Measurements from ENCODE around the gene SKOR1.

The SKOR1 gene

DNA sequence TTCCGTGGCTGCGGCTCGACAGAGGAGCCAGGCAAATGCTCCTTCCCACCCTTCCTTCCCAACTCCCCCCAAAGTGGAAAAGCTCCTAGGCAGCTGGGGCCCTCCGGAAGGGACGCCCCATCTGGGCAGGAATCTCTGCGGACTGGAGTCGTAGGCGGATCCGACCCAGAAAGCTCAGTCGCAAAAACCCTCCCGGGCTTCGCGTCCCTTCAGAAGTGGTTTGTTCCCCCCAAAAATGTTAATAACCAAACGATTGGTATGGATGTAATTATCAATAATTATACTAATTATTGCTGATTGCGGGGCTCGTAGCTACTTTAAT lies 10.8 kb downstream of the SKOR1 start:
- peak overlapping the region; percentile 71 for H3K9ac ChIP-seq (ENCODE audit: low read length)
- H3K4me2 ChIP-seq (ENCODE audit: low read length) = peak overlapping the region; percentile 86

DNA sequence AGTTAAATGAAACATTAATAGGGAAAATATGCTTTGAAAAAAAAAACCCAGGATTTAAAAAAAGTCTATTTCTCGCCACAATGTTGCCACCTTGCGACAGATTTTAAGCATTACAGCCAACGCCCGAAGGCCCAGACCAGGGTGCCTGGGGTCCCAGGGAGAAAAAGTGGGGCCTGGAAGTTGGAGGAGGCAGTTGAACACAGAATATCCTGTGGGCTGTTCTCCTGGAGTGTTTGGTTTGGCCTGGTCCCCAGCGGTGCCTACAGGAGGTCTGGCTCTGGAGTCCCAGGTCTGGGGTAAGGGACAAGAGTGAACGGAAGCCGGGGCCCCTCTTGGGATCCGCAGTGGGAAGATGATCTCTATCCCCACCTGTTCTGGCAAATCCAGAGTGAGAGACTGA lies 11.2 kb downstream of the SKOR1 start:
- peak overlapping the region; percentile 57 for H3K4me3 ChIP-seq (ENCODE audit: low read depth, low read length, poor library complexity, severe bottlenecking)
- H3K4me1 ChIP-seq (ENCODE audit: insufficient read depth, low read length, severe bottlenecking) = peaks cover 87% of the 10 kb centered on the region
- peak overlapping the region; percentile 71 for H3K9ac ChIP-seq (ENCODE audit: low read length)
- H3K9me3 ChIP-seq (ENCODE audit: low read length) = no peaks in the 10 kb centered on the region
- H3F3A ChIP-seq (ENCODE audit: insufficient read depth, low read length) = no peaks in the 10 kb centered on the region
- no peaks in the 10 kb centered on the region for H3K9me2 ChIP-seq (ENCODE audit: low read depth, low read length)
- no peaks in the 10 kb centered on the region for H3K36me3 ChIP-seq (ENCODE audit: insufficient read depth, low read length)
- H4K20me1 ChIP-seq (ENCODE audit: insufficient read depth, low read length) = no peaks in the 10 kb centered on the region
- H3K27ac ChIP-seq (ENCODE audit: low read depth, low read length, poor library complexity, severe bottlenecking) = peak overlapping the region; percentile 87
- no peaks in the 10 kb centered on the region for H3K27me3 ChIP-seq (ENCODE audit: insufficient read depth, low read length)
- H2AFZ ChIP-seq (ENCODE audit: low read length) = no peak overlapping the region; the same call in 1 of the 2 replicates
- TF ChIP-seq EZH2 (IDR thresholded peaks at IDR 0.05; ENCODE audit: borderline replicate concordance, low read length) = no peak
- TF ChIP-seq, protein P1, sequence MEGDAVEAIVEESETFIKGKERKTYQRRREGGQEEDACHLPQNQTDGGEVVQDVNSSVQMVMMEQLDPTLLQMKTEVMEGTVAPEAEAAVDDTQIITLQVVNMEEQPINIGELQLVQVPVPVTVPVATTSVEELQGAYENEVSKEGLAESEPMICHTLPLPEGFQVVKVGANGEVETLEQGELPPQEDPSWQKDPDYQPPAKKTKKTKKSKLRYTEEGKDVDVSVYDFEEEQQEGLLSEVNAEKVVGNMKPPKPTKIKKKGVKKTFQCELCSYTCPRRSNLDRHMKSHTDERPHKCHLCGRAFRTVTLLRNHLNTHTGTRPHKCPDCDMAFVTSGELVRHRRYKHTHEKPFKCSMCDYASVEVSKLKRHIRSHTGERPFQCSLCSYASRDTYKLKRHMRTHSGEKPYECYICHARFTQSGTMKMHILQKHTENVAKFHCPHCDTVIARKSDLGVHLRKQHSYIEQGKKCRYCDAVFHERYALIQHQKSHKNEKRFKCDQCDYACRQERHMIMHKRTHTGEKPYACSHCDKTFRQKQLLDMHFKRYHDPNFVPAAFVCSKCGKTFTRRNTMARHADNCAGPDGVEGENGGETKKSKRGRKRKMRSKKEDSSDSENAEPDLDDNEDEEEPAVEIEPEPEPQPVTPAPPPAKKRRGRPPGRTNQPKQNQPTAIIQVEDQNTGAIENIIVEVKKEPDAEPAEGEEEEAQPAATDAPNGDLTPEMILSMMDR (IDR thresholded peaks at IDR 0.05; ENCODE audit: low read length) = peak; percentile 84
- peak overlapping the region; percentile 86 for H3K4me2 ChIP-seq (ENCODE audit: low read length)
- no peaks in the 10 kb centered on the region for H3K79me2 ChIP-seq (ENCODE audit: insufficient read depth, low read length)

More for the DNA sequence above, 10.8 kb downstream of the SKOR1 start:
- Histone ChIP-seq H3K9me2 (ENCODE audit: low read depth, low read length) (no peaks in the 10 kb centered on the region), H3K27ac (ENCODE audit: low read depth, low read length, poor library complexity, severe bottlenecking) (peak overlapping the region; percentile 87), H4K20me1 (ENCODE audit: insufficient read depth, low read length) (no peaks in the 10 kb centered on the region), H3K4me1 (ENCODE audit: insufficient read depth, low read length, severe bottlenecking) (peaks cover 83% of the 10 kb centered on the region), H3K27me3 (ENCODE audit: insufficient read depth, low read length) (no peaks in the 10 kb centered on the region), H3K79me2 (ENCODE audit: insufficient read depth, low read length) (no peaks in the 10 kb centered on the region), H2AFZ (ENCODE audit: low read length) (peak overlapping the region; percentile 54), H3K9me3 (ENCODE audit: low read length) (no peaks in the 10 kb centered on the region), H3F3A (ENCODE audit: insufficient read depth, low read length) (no peaks in the 10 kb centered on the region), H3K4me3 (ENCODE audit: low read depth, low read length, poor library complexity, severe bottlenecking) (peak overlapping the region; percentile 57), H3K36me3 (ENCODE audit: insufficient read depth, low read length) (peaks cover under 1% of the 10 kb centered on the region; the same call in 1 of the 2 replicates)
- TF ChIP-seq, protein P1 (IDR thresholded peaks at IDR 0.05; ENCODE audit: low read length) = no peak
- TF ChIP-seq EZH2 (IDR thresholded peaks at IDR 0.05; ENCODE audit: borderline replicate concordance, low read length) = no peak

DNA sequence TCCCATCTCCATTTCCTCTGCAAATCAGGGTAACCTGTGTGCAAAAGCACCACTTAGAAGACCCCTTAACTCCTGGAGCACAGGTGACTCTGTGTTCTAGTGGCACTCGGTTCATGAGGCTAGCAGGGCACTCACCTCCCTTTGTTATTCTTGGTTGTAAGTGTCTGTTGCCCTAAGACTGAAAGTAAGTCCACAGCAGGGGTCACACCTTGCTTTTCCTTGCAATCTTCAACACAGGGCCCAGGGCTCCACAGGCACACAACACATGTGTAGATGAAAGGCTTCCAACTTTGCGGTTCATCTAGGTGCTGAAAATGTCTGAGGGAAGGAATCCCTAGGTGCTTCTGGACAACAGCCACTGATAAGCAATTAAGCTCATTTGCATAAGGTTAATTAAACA lies 11.6 kb downstream of the SKOR1 start:
- H4K20me1 ChIP-seq (ENCODE audit: insufficient read depth, low read length) = no peaks in the 10 kb centered on the region
- no peaks in the 10 kb centered on the region for H3K27me3 ChIP-seq (ENCODE audit: insufficient read depth, low read length)
- no peaks in the 10 kb centered on the region for H3F3A ChIP-seq (ENCODE audit: insufficient read depth, low read length)
- H3K79me2 ChIP-seq (ENCODE audit: insufficient read depth, low read length) = no peaks in the 10 kb centered on the region
- H3K4me3 ChIP-seq (ENCODE audit: low read depth, low read length, poor library complexity, severe bottlenecking) = no peak overlapping the region
- H3K27ac ChIP-seq (ENCODE audit: low read depth, low read length, poor library complexity, severe bottlenecking) = peak overlapping the region; percentile 87
- H3K9me2 ChIP-seq (ENCODE audit: low read depth, low read length) = no peaks in the 10 kb centered on the region
- H3K9me3 ChIP-seq (ENCODE audit: low read length) = no peaks in the 10 kb centered on the region
- H3K9ac ChIP-seq (ENCODE audit: low read length) = no peak overlapping the region; the same call in 1 of the 2 replicates
- H3K4me2 ChIP-seq (ENCODE audit: low read length) = peak overlapping the region; percentile 5; the same call in 1 of the 2 replicates
- TF ChIP-seq, protein P1 (IDR thresholded peaks at IDR 0.05; ENCODE audit: low read length) = no peak
- TF ChIP-seq EZH2 (IDR thresholded peaks at IDR 0.05; ENCODE audit: borderline replicate concordance, low read length) = no peak
- no peak overlapping the region for H2AFZ ChIP-seq (ENCODE audit: low read length)
- H3K36me3 ChIP-seq (ENCODE audit: insufficient read depth, low read length) = no peaks in the 10 kb centered on the region
- H3K4me1 ChIP-seq (ENCODE audit: insufficient read depth, low read length, severe bottlenecking) = peaks cover 90% of the 10 kb centered on the region

Data from OCI-LY1 (cell line).